ENCODE measurements around the gene SCN9A. TPM values are rescaled to one million over a fixed set of nuclear protein-coding genes. Genes with fewer than 3 reads are reported as not detected.

The SCN9A gene
- total RNA-seq, 1 donor from 2014 or later: 1.4 TPM

- Histone ChIP-seq H3K9me3 (replicated peaks) (no peaks in the 10 kb centered on the region), H3K27ac (replicated peaks) (peak overlapping the region; percentile 35), H3K36me3 (no peaks in the 10 kb centered on the region), H3K4me1 (peaks cover 20% of the 10 kb centered on the region), H3K4me3 (peak overlapping the region; percentile 73), H3K27me3 (ENCODE audit: low read depth) (peaks cover 14% of the 10 kb centered on the region)
- intact Hi-C loops (cut with micrococcal nuclease): no loop called here
- TF ChIP-seq CTCF (IDR thresholded peaks at IDR 0.05; ENCODE audit: borderline replicate concordance): no peak
- no peak for DNase-seq
Measured at GRCh38 chr2:166375195-166375735, 479 bp downstream of the SCN9A start.

DNA sequence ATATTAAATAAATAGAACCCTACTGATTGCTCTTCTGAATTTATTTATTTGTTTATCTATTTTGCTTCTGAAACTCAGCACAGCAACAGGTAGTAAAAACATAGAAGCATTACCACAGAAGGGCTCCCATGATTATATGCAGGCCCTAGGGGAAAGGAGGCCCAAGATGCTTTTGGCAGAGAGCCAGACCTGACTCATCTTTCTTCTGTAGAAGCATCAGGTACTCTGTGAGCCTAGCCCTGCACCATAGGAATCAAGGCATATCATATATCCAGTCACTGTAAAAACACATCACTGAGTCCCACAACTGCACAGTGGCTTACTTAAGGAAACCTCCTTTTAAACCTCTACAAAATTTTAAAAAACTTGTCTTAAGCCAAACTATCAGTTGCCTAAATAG, 1.8 kb downstream of the SCN9A start:
- peaks cover 14% of the 10 kb centered on the region for H3K27me3 ChIP-seq (ENCODE audit: low read depth)
- intact Hi-C loops (cut with micrococcal nuclease): no loop called here
- H3K4me1 ChIP-seq: peaks cover 20% of the 10 kb centered on the region
- no peaks in the 10 kb centered on the region for H3K36me3 ChIP-seq
- no peak overlapping the region for H3K27ac ChIP-seq (replicated peaks)
- no peak for DNase-seq
- H3K9me3 ChIP-seq (replicated peaks): no peaks in the 10 kb centered on the region
- TF ChIP-seq CTCF (IDR thresholded peaks at IDR 0.05; ENCODE audit: borderline replicate concordance): no peak
- H3K4me3 ChIP-seq: no peak overlapping the region

DNA sequence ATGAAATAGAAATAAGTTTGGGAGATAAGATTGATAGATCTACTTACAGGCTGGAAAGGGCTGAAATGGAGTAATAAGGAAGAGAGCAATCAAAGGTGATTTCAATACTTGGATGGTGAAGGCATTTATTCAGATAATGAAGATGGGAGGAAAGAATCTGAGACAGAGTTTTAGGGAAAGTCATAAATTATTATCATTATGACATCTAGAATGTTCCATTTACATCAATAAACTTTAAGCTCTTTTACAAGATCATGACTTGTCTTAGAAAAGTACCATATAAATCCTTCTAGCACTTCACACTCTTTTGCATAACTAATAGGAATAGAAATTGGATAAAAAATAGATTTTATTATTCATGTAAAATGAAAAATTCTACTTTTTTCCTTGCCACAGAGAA, 2.2 kb downstream of the SCN9A start:
- Histone ChIP-seq H3K4me3 (no peak overlapping the region), H3K36me3 (no peaks in the 10 kb centered on the region), H3K27me3 (ENCODE audit: low read depth) (peaks cover 14% of the 10 kb centered on the region), H3K27ac (replicated peaks) (no peak overlapping the region), H3K4me1 (peaks cover 20% of the 10 kb centered on the region), H3K9me3 (replicated peaks) (no peaks in the 10 kb centered on the region)
- intact Hi-C loops (cut with micrococcal nuclease): no loop called here
- no peak for TF ChIP-seq CTCF (IDR thresholded peaks at IDR 0.05; ENCODE audit: borderline replicate concordance)
- DNase-seq: no peak

- intact Hi-C loops (cut with micrococcal nuclease): no loop called here
- H3K9me3 ChIP-seq (replicated peaks): no peaks in the 10 kb centered on the region
- H3K27me3 ChIP-seq (ENCODE audit: low read depth): peaks cover 14% of the 10 kb centered on the region
- no peak for DNase-seq
- peaks cover 20% of the 10 kb centered on the region for H3K4me1 ChIP-seq
- H3K4me3 ChIP-seq: no peak overlapping the region
- H3K27ac ChIP-seq (replicated peaks): no peak overlapping the region
- H3K36me3 ChIP-seq: no peaks in the 10 kb centered on the region
- no peak for TF ChIP-seq CTCF (IDR thresholded peaks at IDR 0.05; ENCODE audit: borderline replicate concordance)
Measured at GRCh38 chr2:166373105-166373504, 2.6 kb downstream of the SCN9A start.

GRCh38 chr2:166372046-166372445, 3.7 kb downstream of the SCN9A start:
- no peak for DNase-seq
- intact Hi-C loops (cut with micrococcal nuclease): no loop called here
- Histone ChIP-seq H3K9me3 (replicated peaks) (no peaks in the 10 kb centered on the region), H3K36me3 (no peaks in the 10 kb centered on the region), H3K4me1 (peaks cover 20% of the 10 kb centered on the region), H3K27me3 (ENCODE audit: low read depth) (peaks cover 14% of the 10 kb centered on the region), H3K27ac (replicated peaks) (no peak overlapping the region), H3K4me3 (no peak overlapping the region)
- TF ChIP-seq CTCF (IDR thresholded peaks at IDR 0.05; ENCODE audit: borderline replicate concordance): no peak

Measured in left ventricle myocardium inferior (tissue), 1 donor.